H1 (cell line): ENCODE data around the gene ARID5A. TPM values are rescaled to one million over a fixed set of nuclear protein-coding genes. Genes with fewer than 3 reads are reported as not detected.

ENCODE experiments used
- CTCF ChIA-PET: fragments of 300-600 bp; sonication (Branson Sonifier 250); formaldehyde crosslinking; loops from one replicate; lab custom pipeline; 2021; ENCODE audit not compliant: partially characterized antibody; lab: Charles Lee
- POLR2A ChIA-PET: fragments of 300-600 bp; sonication (Branson Sonifier 250); formaldehyde crosslinking; loops from one replicate; lab custom pipeline; 2021; ENCODE audit warnings: inconsistent platforms; ENCODE audit not compliant: partially characterized antibody; lab: Charles Lee
- DNase-seq, 2 experiments: peaks; one replicate each; pipeline versions ENCODE4 v3.0.0 to v3.0.0-alpha.2; 2010 to 2022; ENCODE audit warnings: low spot score in 2 of 2, low read depth in 1 of 2, mixed read lengths in 1 of 2
- FAIRE-seq: peaks from 2 replicates; lab custom pipeline; 2011; peaks lifted over from hg19 to GRCh38; lab: Jason Lieb, UNC
- H2AFZ ChIP-seq: 2 replicates; pipeline ENCODE4 v1.8.1; 2012; ENCODE audit warnings: low read length, inconsistent platforms
- H2AK5ac ChIP-seq: 2 replicates; pipeline ENCODE4 v1.6.1; 2013; ENCODE audit warnings: low read depth, low read length
- H2BK120ac ChIP-seq: replicated peaks from 2 replicates; pipeline ENCODE3; 2013; ENCODE audit warnings: low read depth, low read length, inconsistent platforms
- H2BK12ac ChIP-seq: 2 replicates; pipeline ENCODE4 v1.6.1; 2013; ENCODE audit warnings: low read depth, low read length
- H2BK15ac ChIP-seq: 2 replicates; pipeline ENCODE4 v1.6.1; 2013; ENCODE audit warnings: low read length
- H2BK20ac ChIP-seq: 2 replicates; pipeline ENCODE4 v1.6.1; 2013; ENCODE audit warnings: low read length
- H2BK5ac ChIP-seq: 2 replicates; pipeline ENCODE4 v1.6.1; 2013; ENCODE audit warnings: low read depth, low read length
- H3K14ac ChIP-seq: 2 replicates; pipeline ENCODE4 v1.6.1; 2013; ENCODE audit warnings: inconsistent platforms; ENCODE audit not compliant: insufficient read length
- H3K18ac ChIP-seq: 2 replicates; pipeline ENCODE4 v1.6.1; 2013; ENCODE audit warnings: low read length; ENCODE audit errors: extremely low read depth
- H3K23ac ChIP-seq: 2 replicates; pipeline ENCODE4 v1.6.1; 2013; ENCODE audit warnings: inconsistent platforms; ENCODE audit not compliant: insufficient read length
- H3K23me2 ChIP-seq: 2 replicates; pipeline ENCODE4 v1.6.1; 2013; ENCODE audit warnings: low read depth, low read length
- H3K27ac ChIP-seq: 2 replicates; pipeline ENCODE4 v1.6.1; 2011; ENCODE audit warnings: low read depth, low read length, inconsistent platforms
- H3K27me3 ChIP-seq, 4 experiments: replicated peaks in 1 of 4; 1 replicate in 1 of 4; 2 replicates in 3 of 4; pipeline versions ENCODE4 v1.6.1 to v1.8.1; 2011 to 2013; ENCODE audit warnings: low read length in 3 of 4, mild to moderate bottlenecking in 3 of 4, inconsistent platforms in 2 of 4, mixed read lengths in 2 of 4, moderate library complexity in 1 of 4; ENCODE audit not compliant: control insufficient read depth in 3 of 4, insufficient read depth in 3 of 4; ENCODE audit errors: extremely low read depth in 1 of 4
- H3K36me3 ChIP-seq, 4 experiments: 2 replicates each; pipeline versions ENCODE4 v1.6.1 to v1.8.1; 2011 to 2013; ENCODE audit warnings: mild to moderate bottlenecking in 4 of 4, low read length in 3 of 4, moderate library complexity in 2 of 4, control low read depth in 1 of 4, inconsistent platforms in 1 of 4; ENCODE audit not compliant: insufficient read depth in 4 of 4, control insufficient read depth in 2 of 4
- H3K4ac ChIP-seq: replicated peaks from 2 replicates; pipeline ENCODE3; 2013; ENCODE audit warnings: low read length, low read depth, mixed read lengths, inconsistent platforms; ENCODE audit not compliant: insufficient read length
- H3K4me1 ChIP-seq, 4 experiments: replicated peaks in 1 of 4; 1 replicate in 1 of 4; 2 replicates in 3 of 4; pipeline versions ENCODE4 v1.6.1 to v1.8.1; 2011 to 2013; ENCODE audit warnings: low read length in 3 of 4, inconsistent platforms in 2 of 4, mixed read lengths in 1 of 4; ENCODE audit not compliant: insufficient read depth in 4 of 4, control insufficient read depth in 3 of 4
- H3K4me2 ChIP-seq, 2 experiments: 2 replicates each; pipeline versions ENCODE4 v1.6.1 to v1.8.1; 2011 to 2013; ENCODE audit warnings: low read depth in 2 of 2, low read length in 2 of 2, control low read depth in 1 of 2, inconsistent platforms in 1 of 2, mild to moderate bottlenecking in 1 of 2; ENCODE audit not compliant: insufficient read depth in 1 of 2
- H3K4me3 ChIP-seq, 4 experiments: fragments of 200-600, 300-600 bp in 1 of 4; sonication (generic), shearing (Covaris generic), sonication (Bioruptor Twin) in 1 of 4; 2 replicates each; pipeline versions ENCODE4 v1.5.1 to v1.8.1; 2011 to 2016; ENCODE audit warnings: low read length in 4 of 4, low read depth in 3 of 4, control low read depth in 2 of 4, inconsistent platforms in 2 of 4, mild to moderate bottlenecking in 2 of 4, mixed read lengths in 1 of 4, moderate library complexity in 1 of 4; ENCODE audit not compliant: insufficient read depth in 2 of 4; ENCODE audit errors: extremely low read depth in 1 of 4
- H3K56ac ChIP-seq: replicated peaks from 2 replicates; pipeline ENCODE3; 2013; ENCODE audit warnings: low read depth, mild to moderate bottlenecking, mixed read lengths, low read length, inconsistent platforms; ENCODE audit not compliant: insufficient read length
- H3K79me1 ChIP-seq: 2 replicates; pipeline ENCODE4 v1.6.1; 2013; ENCODE audit warnings: low read depth, low read length, control low read depth
- H3K79me2 ChIP-seq, 2 experiments: 2 replicates each; pipeline versions ENCODE4 v1.6.1 to v1.8.1; 2012 to 2013; ENCODE audit warnings: low read length in 2 of 2, mild to moderate bottlenecking in 2 of 2, inconsistent platforms in 1 of 2; ENCODE audit not compliant: insufficient read depth in 2 of 2, control insufficient read depth in 1 of 2
- H3K9ac ChIP-seq, 4 experiments: replicated peaks in 1 of 4; 1 replicate in 1 of 4; 2 replicates in 3 of 4; pipeline versions ENCODE4 v1.6.1 to v1.8.1; 2011 to 2013; ENCODE audit warnings: low read depth in 3 of 4, low read length in 3 of 4, control low read depth in 2 of 4, mild to moderate bottlenecking in 2 of 4, moderate library complexity in 2 of 4, inconsistent platforms in 1 of 4; ENCODE audit errors: extremely low read depth in 1 of 4
- H3K9me3 ChIP-seq, 2 experiments: 2 replicates each; pipeline versions ENCODE4 v1.6.1 to v1.8.1; 2012 to 2013; ENCODE audit warnings: mild to moderate bottlenecking in 2 of 2, moderate library complexity in 2 of 2, control low read depth in 1 of 2, inconsistent platforms in 1 of 2, low read depth in 1 of 2, low read length in 1 of 2, mixed read lengths in 1 of 2; ENCODE audit not compliant: insufficient read depth in 2 of 2
- H4K20me1 ChIP-seq, 2 experiments: replicated peaks in 1 of 2; 2 replicates each; pipeline versions ENCODE3 to v1.8.1; 2011 to 2013; ENCODE audit warnings: inconsistent platforms in 2 of 2, low read length in 2 of 2, mild to moderate bottlenecking in 1 of 2; ENCODE audit not compliant: insufficient read depth in 2 of 2, control insufficient read depth in 1 of 2
- H4K5ac ChIP-seq: 2 replicates; pipeline ENCODE4 v1.6.1; 2013; ENCODE audit warnings: low read length, low read depth, mixed read lengths, inconsistent platforms; ENCODE audit not compliant: insufficient read length
- H4K8ac ChIP-seq: 2 replicates; pipeline ENCODE4 v1.8.0; 2013; ENCODE audit warnings: mild to moderate bottlenecking, moderate library complexity, low read length, inconsistent platforms; ENCODE audit not compliant: insufficient read depth; ENCODE audit errors: extremely low read depth
- H4K91ac ChIP-seq: replicated peaks from 2 replicates; pipeline ENCODE3; 2013; ENCODE audit warnings: low read length, mixed read lengths, inconsistent platforms; ENCODE audit not compliant: insufficient read length
- CBX5 ChIP-seq: fragments of 300-800, 300-1000 bp; sonication (generic); IDR thresholded peaks from 2 replicates; pipeline ENCODE4 v1.7.1; 2016; ENCODE audit warnings: antibody characterized with exemption, low read length, low read depth
- HDAC2 ChIP-seq, 2 experiments: fragments of 300-600 bp in 1 of 2; sonication (generic) in 1 of 2; IDR thresholded peaks; 2 replicates each; pipeline ENCODE4 v1.6.1; 2011 to 2012; ENCODE audit warnings: low read depth in 2 of 2, low read length in 2 of 2, mild to moderate bottlenecking in 2 of 2, moderate library complexity in 2 of 2, borderline replicate concordance in 1 of 2, inconsistent platforms in 1 of 2
- WGBS, 2 experiments: shearing (Covaris generic) in 1 of 2; methylation state at CpG; one replicate each; pipeline versions ENCODE4 v1.1.6 to v1.1.7; 2013 to 2015; ENCODE audit warnings: low lambda C conversion rate in 2 of 2, mixed read lengths in 2 of 2, inconsistent platforms in 1 of 2, low coverage in 1 of 2, missing lambda C conversion rate in 1 of 2; ENCODE audit not compliant: insufficient replicate concordance in 2 of 2, insufficient coverage in 1 of 2, insufficient read length in 1 of 2; ENCODE audit errors: extremely low coverage in 1 of 2, missing lambda C conversion rate in 1 of 2; 5-methylcytosine and 5-hydroxymethylcytosine counted together
- long read RNA-seq, 2 experiments: library from RNA in 1 of 2; library from capped mRNA in 1 of 2; stranded (forward); transcript quantifications; one replicate each; pipeline ENCODE4 v2.0.0, GENCODE V29; 2021; ENCODE audit warnings: inconsistent platforms in 1 of 2
- polyA minus RNA-seq, 3 experiments: library from RNA; depleted of rRNA, polyadenylated mRNA; stranded (reverse); fragments of >200 nt; gene quantifications; 1 replicate in 2 of 3; 2 replicates in 1 of 3; pipeline ENCODE4 v1.2.3, GENCODE V29; 2011
- polyA plus RNA-seq, 7 experiments: library from polyadenylated mRNA; depleted of rRNA in 3 of 7; stranded (reverse) in 5 of 7; unstranded in 2 of 7; fragments of >200 nt in 5 of 7; fragments of 200-250 nt in 2 of 7; gene quantifications; 1 replicate in 5 of 7; 2 replicates in 1 of 7; 4 replicates in 1 of 7; pipeline versions ENCODE4 v1.2.1 to v1.2.3, GENCODE V29; 2011 to 2013; ENCODE audit warnings: missing spikeins in 2 of 7, mixed read lengths in 2 of 7
- total RNA-seq: library from RNA; stranded (reverse); fragmentation: NEBNext Ultra II Directional; extraction: Animal tissue kit (Norgen Biotek cat#: 25700); gene quantifications from 2 replicates; pipeline ENCODE4 v1.2.1, GENCODE V29; 2021

The ARID5A gene, protein sequence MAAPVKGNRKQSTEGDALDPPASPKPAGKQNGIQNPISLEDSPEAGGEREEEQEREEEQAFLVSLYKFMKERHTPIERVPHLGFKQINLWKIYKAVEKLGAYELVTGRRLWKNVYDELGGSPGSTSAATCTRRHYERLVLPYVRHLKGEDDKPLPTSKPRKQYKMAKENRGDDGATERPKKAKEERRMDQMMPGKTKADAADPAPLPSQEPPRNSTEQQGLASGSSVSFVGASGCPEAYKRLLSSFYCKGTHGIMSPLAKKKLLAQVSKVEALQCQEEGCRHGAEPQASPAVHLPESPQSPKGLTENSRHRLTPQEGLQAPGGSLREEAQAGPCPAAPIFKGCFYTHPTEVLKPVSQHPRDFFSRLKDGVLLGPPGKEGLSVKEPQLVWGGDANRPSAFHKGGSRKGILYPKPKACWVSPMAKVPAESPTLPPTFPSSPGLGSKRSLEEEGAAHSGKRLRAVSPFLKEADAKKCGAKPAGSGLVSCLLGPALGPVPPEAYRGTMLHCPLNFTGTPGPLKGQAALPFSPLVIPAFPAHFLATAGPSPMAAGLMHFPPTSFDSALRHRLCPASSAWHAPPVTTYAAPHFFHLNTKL
- total RNA-seq (4.4 and 5.3 TPM in 2 replicates), polyA plus RNA-seq (2011; rRNA removed) (3.3 and 3.8 TPM in 2 replicates), polyA minus RNA-seq (2011; rRNA and poly(A)+ RNA removed) (0.76 and 1.4 TPM in 2 replicates)
- polyA plus RNA-seq (2011; cell fraction: cytosol; rRNA removed): 2.8 TPM
- 5.1 TPM for polyA plus RNA-seq (2011; cell fraction: nucleus; rRNA removed)
- polyA plus RNA-seq (2012, experiment 1 of 2): 1.8 to 4.2 TPM (median 3.5 TPM) in 4 replicates
- polyA plus RNA-seq (2012, experiment 2 of 2): 3.3 TPM
- polyA plus RNA-seq (2013, experiment 1 of 2): 4.2 TPM
- 4.2 TPM for polyA plus RNA-seq (2013, experiment 2 of 2)
- polyA minus RNA-seq (2011; cell fraction: cytosol; rRNA and poly(A)+ RNA removed): 4.3 TPM
- polyA minus RNA-seq (2011; cell fraction: nucleus; rRNA and poly(A)+ RNA removed): 3.3 TPM
- long read RNA-seq, experiment 1: 0 reads
- long read RNA-seq, experiment 2: 0 reads

DNA sequence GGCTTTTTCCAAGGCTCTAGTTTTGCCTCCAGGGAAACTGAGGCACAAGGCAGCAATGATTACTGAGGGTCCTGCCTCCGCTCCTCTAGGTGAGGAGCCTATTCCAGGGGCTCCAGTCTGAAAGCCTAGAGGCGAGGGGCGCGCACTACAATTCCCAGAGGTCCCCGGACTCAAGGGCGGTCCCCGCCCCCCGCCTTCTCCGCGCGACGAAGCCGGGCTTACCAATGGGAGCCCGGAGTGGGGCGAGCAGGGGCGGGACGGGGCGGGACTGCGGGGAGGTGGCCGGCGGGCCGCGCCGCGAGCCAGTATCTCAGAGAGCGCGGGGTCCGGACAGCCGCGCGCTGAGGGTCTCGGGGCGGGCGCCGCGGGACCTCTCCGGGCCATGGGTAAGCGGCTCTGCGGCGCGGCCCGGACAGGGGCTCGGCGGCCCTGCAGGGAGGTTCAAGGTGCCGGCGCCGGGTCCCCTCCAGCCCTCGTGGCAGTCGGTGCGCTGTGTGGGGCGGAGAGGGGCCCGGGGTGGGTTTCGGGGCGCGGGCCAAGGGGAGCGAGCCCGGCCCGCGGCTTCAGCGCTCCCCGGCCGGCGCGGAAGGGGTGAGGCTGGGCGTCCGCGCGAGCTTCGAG lies at the start of gene ARID5A:
TSS of gene ARID5A (plus strand) at position 308 of the 621 bp plus-strand sequence. CDS start at position 383, 75 bp downstream.
- H2BK20ac ChIP-seq: peak within 1 kb of the TSS; percentile 86; the same call in 1 of the 2 replicates
- no peak within 1 kb of the TSS; the same call in 1 of the 2 replicates for H2BK5ac ChIP-seq
- peak within 1 kb of the TSS; percentile 51 for H3K18ac ChIP-seq
- H4K91ac ChIP-seq: peak within 1 kb of the TSS; percentile 93
- H3K23ac ChIP-seq: no peak within 1 kb of the TSS
- peaks cover 5 to 26% (median 20%) of the 10 kb centered on the region in 4 experiments for H3K4me1 ChIP-seq
- no peak within 1 kb of the TSS for H3K27ac ChIP-seq
- no peaks in the 10 kb centered on the region for H3K9me3 ChIP-seq
- peak within 1 kb of the TSS; percentile 82 for H4K8ac ChIP-seq
- WGBS, 2 experiments: 8% methylated on average over 13 of the region's 69 CpGs; no CpG with 5 or more reads in 1 of the 2 experiments
- no peaks in the 10 kb centered on the region; the same call in 1 of the 2 replicates for H3K79me1 ChIP-seq
- peak within 1 kb of the TSS; percentile 65; the same call in 1 of the 2 replicates for H2BK15ac ChIP-seq
- H2BK120ac ChIP-seq: no peak within 1 kb of the TSS
- peak; percentile 73 to 89 for DNase-seq
- H3K36me3 ChIP-seq: no peaks in the 10 kb centered on the region
- H3K27me3 ChIP-seq: peaks cover 10 to 32% (median 26%) of the 10 kb centered on the region in 4 experiments; a peak in 6 of 7 replicates
- no peak within 1 kb of the TSS for H3K14ac ChIP-seq
- H2AK5ac ChIP-seq: 0 out of 2 replicates have a peak within 1 kb of the TSS, but pooled peaks have one; percentile 13
- peaks cover 17% of the 10 kb centered on the region; the same call in 1 of the 2 replicates for H3K23me2 ChIP-seq
- peaks cover 9 to 11% of the 10 kb centered on the region in 2 experiments for H4K20me1 ChIP-seq
- H3K9ac ChIP-seq: peak within 1 kb of the TSS in 1 of 4 experiments; percentile 59; a peak in 3 of 7 replicates
- ChIA-PET CTCF (interaction anchor here (1.1 to 18.5 kb wide), 3 partner anchors 15 to 27 kb away, joined by 3 to 361 read pairs (median 7); no protein-coding TSS in a partner anchor), POLR2A (interaction anchor here (4.6 kb wide), 1 partner anchor 12 kb away, joined by 33 read pairs; no protein-coding TSS in a partner anchor)
- peak within 1 kb of the TSS; percentile 19 to 73 (median 53) for H3K4me3 ChIP-seq
- peak within 1 kb of the TSS; percentile 73 for H2AFZ ChIP-seq
- no peak within 1 kb of the TSS for H3K56ac ChIP-seq
- peak within 1 kb of the TSS; percentile 50 for H4K5ac ChIP-seq
- no peak within 1 kb of the TSS for H3K4ac ChIP-seq
- no peak within 1 kb of the TSS; the same call in 1 of the 2 replicates for H2BK12ac ChIP-seq
- no peak for FAIRE-seq
- H3K4me2 ChIP-seq: peak within 1 kb of the TSS; percentile 79 to 90
- H3K79me2 ChIP-seq: no peaks in the 10 kb centered on the region
- TF ChIP-seq HDAC2 (IDR thresholded peaks at IDR 0.05; ENCODE audit: borderline replicate concordance in 1 of 2, low read depth in 2 of 2, low read length in 2 of 2) (no peak), CBX5 (no peak)
